Liver (tissue), 9 donors: ENCODE measurements around the gene OBI1. TPM values are rescaled to one million over a fixed set of nuclear protein-coding genes. Genes with fewer than 3 reads are reported as not detected.

Experiments
- DNase-seq: peaks from one replicate; pipeline ENCODE4 v3.0.0-alpha.2; 2017; ENCODE audit warnings: low spot score
- H3K27ac ChIP-seq, 2 donors: one replicate each; pipeline ENCODE4 v1.7.0; 2013; ENCODE audit warnings: inconsistent platforms in 2 of 2, low read length in 2 of 2, control low read depth in 1 of 2, low read depth in 1 of 2, mild to moderate bottlenecking in 1 of 2
- H3K27me3 ChIP-seq, 4 donors: one replicate each; pipeline versions ENCODE4 v1.6.1 to v1.7.0; 2013; ENCODE audit warnings: low read length in 3 of 4, inconsistent platforms in 1 of 4, mild to moderate bottlenecking in 1 of 4, moderate library complexity in 1 of 4; ENCODE audit not compliant: control insufficient read depth in 4 of 4, insufficient read depth in 4 of 4
- H3K36me3 ChIP-seq, 4 donors: one replicate each; pipeline versions ENCODE4 v1.6.1 to v1.7.0; 2013; ENCODE audit warnings: low read length in 3 of 4, mild to moderate bottlenecking in 3 of 4, low read depth in 1 of 4, moderate library complexity in 1 of 4; ENCODE audit not compliant: control insufficient read depth in 4 of 4, insufficient read depth in 3 of 4
- H3K4me1 ChIP-seq, 4 donors: one replicate each; pipeline versions ENCODE4 v1.6.1 to v1.7.0; 2013; ENCODE audit warnings: low read length in 3 of 4, mild to moderate bottlenecking in 3 of 4, moderate library complexity in 1 of 4; ENCODE audit not compliant: control insufficient read depth in 4 of 4, insufficient read depth in 4 of 4
- H3K4me3 ChIP-seq, 3 donors: one replicate each; pipeline versions ENCODE4 v1.6.1 to v1.7.0; 2013; ENCODE audit warnings: low read length in 3 of 3, control low read depth in 1 of 3, low read depth in 1 of 3, mild to moderate bottlenecking in 1 of 3
- H3K9ac ChIP-seq, 2 donors: one replicate each; pipeline ENCODE4 v1.7.0; 2013; ENCODE audit warnings: low read length in 2 of 2, mild to moderate bottlenecking in 2 of 2, moderate library complexity in 2 of 2, control low read depth in 1 of 2, low read depth in 1 of 2
- H3K9me3 ChIP-seq, 4 donors: one replicate each; pipeline versions ENCODE4 v1.6.1 to v1.7.0; 2013; ENCODE audit warnings: low read length in 3 of 4; ENCODE audit not compliant: control insufficient read depth in 4 of 4
- EGR1 ChIP-seq, 2 donors: IDR thresholded peaks; 2 replicates each; pipeline ENCODE4 v1.6.1; 2016 to 2018; ENCODE audit warnings: antibody characterized with exemption in 2 of 2, low read depth in 2 of 2
- FOXA1 ChIP-seq: IDR thresholded peaks from 2 replicates; pipeline ENCODE4 v1.6.1; 2016; ENCODE audit warnings: antibody characterized with exemption
- FOXA2 ChIP-seq: IDR thresholded peaks from 2 replicates; pipeline ENCODE4 v1.6.1; 2016; ENCODE audit warnings: antibody characterized with exemption
- GABPA ChIP-seq, 2 donors: IDR thresholded peaks in 1 of 2; conservative IDR thresholded peaks in 1 of 2; 2 replicates each; pipeline ENCODE4 v1.6.1; 2016; ENCODE audit warnings: antibody characterized with exemption in 2 of 2, mild to moderate bottlenecking in 1 of 2, moderate library complexity in 1 of 2
- HNF4A ChIP-seq, 2 donors: conservative IDR thresholded peaks; 2 replicates each; pipeline ENCODE4 v1.6.1; 2016; ENCODE audit warnings: antibody characterized with exemption in 2 of 2, mild to moderate bottlenecking in 2 of 2
- HNF4G ChIP-seq: IDR thresholded peaks from 2 replicates; pipeline ENCODE4 v1.6.1; 2016; ENCODE audit warnings: antibody characterized with exemption
- JUND ChIP-seq, 2 donors: IDR thresholded peaks; 2 replicates each; pipeline ENCODE4 v1.6.1; 2016; ENCODE audit warnings: antibody characterized with exemption in 2 of 2
- NR2F2 ChIP-seq: IDR thresholded peaks from 2 replicates; pipeline ENCODE4 v1.6.1; 2016; ENCODE audit warnings: antibody characterized with exemption
- RAD21 ChIP-seq, 2 donors: IDR thresholded peaks; 2 replicates each; pipeline ENCODE4 v1.6.1; 2016; ENCODE audit warnings: antibody characterized with exemption in 2 of 2, mild to moderate bottlenecking in 2 of 2
- RXRA ChIP-seq, 2 donors: IDR thresholded peaks; 2 replicates each; pipeline ENCODE4 v1.6.1; 2017 to 2018; ENCODE audit warnings: antibody characterized with exemption in 2 of 2, mild to moderate bottlenecking in 1 of 2
- SP1 ChIP-seq: IDR thresholded peaks from 2 replicates; pipeline ENCODE4 v1.6.1; 2018; ENCODE audit warnings: antibody characterized with exemption, mild to moderate bottlenecking
- TAF1 ChIP-seq: conservative IDR thresholded peaks from 2 replicates; pipeline ENCODE4 v1.6.1; 2016; ENCODE audit warnings: antibody characterized with exemption, mild to moderate bottlenecking
- YY1 ChIP-seq: IDR thresholded peaks from 2 replicates; pipeline ENCODE4 v1.6.1; 2016; ENCODE audit warnings: antibody characterized with exemption, mild to moderate bottlenecking
- WGBS: extraction: QIAGEN DNeasy Blood & Tissue Kit; methylation state at CpG from one replicate; pipeline ENCODE4 v1.1.7; 2013; 5-methylcytosine and 5-hydroxymethylcytosine counted together
- polyA plus RNA-seq, 2 donors: library from polyadenylated mRNA; stranded (reverse) in 1 of 2; unstranded in 1 of 2; fragments of 200-250 nt in 1 of 2; fragments of >200 nt in 1 of 2; fragmentation: Nextera tagmentation in 1 of 2; extraction: Ambion mirVana in 1 of 2; gene quantifications; one replicate each; pipeline versions ENCODE4 v1.2.1 to v1.2.3, GENCODE V29; 2013 to 2015
- total RNA-seq, 2 donors: library from RNA; depleted of rRNA; stranded (reverse); fragments of >200 nt; gene quantifications; one replicate each; pipeline ENCODE4 v1.2.3, GENCODE V29; 2014
- TF ChIP-seq, protein P1 (sequence below): fragments of 150-350 bp; IDR thresholded peaks from 2 replicates; pipeline ENCODE4 v1.5.1; 2017; ENCODE audit warnings: improper control_type of control experiment, low read depth, low read length; ENCODE audit not compliant: missing input control
- TF ChIP-seq, protein P2 (sequence below): IDR thresholded peaks from 2 replicates; pipeline ENCODE4 v1.6.1; 2016; ENCODE audit warnings: antibody characterized with exemption
- TF ChIP-seq, protein P3 (sequence below): IDR thresholded peaks from 2 replicates; pipeline ENCODE4 v1.6.1; 2016; ENCODE audit warnings: antibody characterized with exemption
- TF ChIP-seq, protein P4 (sequence below): IDR thresholded peaks from 2 replicates; pipeline ENCODE4 v1.6.1; 2016; ENCODE audit warnings: antibody characterized with exemption
- TF ChIP-seq, protein P5 (sequence below): IDR thresholded peaks from 2 replicates; pipeline ENCODE4 v1.6.1; 2016; ENCODE audit warnings: antibody characterized with exemption, mild to moderate bottlenecking
- donor health status: healthy.
- donor health status: healthy.
- donor health status: healthy.
- donor health status: healthy.
- donor health status: healthy.

Gene OBI1, protein sequence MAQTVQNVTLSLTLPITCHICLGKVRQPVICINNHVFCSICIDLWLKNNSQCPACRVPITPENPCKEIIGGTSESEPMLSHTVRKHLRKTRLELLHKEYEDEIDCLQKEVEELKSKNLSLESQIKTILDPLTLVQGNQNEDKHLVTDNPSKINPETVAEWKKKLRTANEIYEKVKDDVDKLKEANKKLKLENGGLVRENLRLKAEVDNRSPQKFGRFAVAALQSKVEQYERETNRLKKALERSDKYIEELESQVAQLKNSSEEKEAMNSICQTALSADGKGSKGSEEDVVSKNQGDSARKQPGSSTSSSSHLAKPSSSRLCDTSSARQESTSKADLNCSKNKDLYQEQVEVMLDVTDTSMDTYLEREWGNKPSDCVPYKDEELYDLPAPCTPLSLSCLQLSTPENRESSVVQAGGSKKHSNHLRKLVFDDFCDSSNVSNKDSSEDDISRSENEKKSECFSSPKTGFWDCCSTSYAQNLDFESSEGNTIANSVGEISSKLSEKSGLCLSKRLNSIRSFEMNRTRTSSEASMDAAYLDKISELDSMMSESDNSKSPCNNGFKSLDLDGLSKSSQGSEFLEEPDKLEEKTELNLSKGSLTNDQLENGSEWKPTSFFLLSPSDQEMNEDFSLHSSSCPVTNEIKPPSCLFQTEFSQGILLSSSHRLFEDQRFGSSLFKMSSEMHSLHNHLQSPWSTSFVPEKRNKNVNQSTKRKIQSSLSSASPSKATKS
- total RNA-seq (1 to 10 TPM; 4.1 to 8.9 TPM), polyA plus RNA-seq (1 to 10 TPM; 1.7 to 2.0 TPM)

DNA sequence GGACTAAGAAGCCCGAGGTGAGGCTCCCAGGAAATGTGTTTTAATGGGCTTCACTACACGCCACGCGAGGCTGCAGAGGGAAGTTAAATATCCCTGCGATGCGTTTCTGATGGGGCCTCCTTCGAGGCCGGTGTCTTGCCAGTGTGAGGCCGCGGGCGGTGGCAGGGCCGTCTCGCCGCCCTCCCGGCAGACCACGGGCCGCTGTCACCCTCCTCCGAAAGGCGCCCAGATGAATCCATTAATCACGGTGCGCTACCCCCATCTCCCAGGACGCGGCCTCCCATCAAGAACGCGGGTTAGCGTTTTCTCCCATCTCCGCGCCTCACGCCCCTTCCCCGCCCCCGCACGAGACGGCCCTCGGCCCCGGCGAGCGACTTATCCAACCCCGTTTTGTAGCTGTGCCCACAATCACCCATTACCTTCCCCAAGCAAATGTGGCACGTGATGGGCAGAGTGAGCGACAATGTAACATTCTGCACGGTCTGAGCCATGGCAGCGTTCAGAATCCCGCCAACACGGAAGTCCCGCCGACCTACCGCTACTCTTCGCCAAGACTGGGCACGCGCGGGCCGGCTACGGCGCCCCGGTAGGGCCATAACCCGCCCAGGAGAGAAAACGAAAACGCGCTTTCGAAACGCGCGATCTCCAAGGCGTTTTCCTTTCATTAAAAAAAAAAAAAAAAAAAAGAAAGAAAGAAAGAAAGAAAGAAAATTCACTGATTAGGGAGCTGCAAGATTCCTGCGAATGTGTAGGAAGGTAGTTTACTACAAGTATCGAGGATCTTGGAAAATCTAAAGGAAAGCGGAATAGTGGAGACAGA, at the start of gene OBI1:
Gene OBI1, minus strand, starts transcription at position 526 of the 820 bp plus-strand sequence. Its CDS starts 35 bp downstream, at position 491.
- TF ChIP-seq, protein P1, sequence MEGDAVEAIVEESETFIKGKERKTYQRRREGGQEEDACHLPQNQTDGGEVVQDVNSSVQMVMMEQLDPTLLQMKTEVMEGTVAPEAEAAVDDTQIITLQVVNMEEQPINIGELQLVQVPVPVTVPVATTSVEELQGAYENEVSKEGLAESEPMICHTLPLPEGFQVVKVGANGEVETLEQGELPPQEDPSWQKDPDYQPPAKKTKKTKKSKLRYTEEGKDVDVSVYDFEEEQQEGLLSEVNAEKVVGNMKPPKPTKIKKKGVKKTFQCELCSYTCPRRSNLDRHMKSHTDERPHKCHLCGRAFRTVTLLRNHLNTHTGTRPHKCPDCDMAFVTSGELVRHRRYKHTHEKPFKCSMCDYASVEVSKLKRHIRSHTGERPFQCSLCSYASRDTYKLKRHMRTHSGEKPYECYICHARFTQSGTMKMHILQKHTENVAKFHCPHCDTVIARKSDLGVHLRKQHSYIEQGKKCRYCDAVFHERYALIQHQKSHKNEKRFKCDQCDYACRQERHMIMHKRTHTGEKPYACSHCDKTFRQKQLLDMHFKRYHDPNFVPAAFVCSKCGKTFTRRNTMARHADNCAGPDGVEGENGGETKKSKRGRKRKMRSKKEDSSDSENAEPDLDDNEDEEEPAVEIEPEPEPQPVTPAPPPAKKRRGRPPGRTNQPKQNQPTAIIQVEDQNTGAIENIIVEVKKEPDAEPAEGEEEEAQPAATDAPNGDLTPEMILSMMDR, result no peak
- no peak for TF ChIP-seq NR2F2
- TF ChIP-seq FOXA2, result no peak
- TF ChIP-seq JUND (IDR thresholded peaks at IDR 0.05), result no peak
- TF ChIP-seq HNF4A (conservative IDR thresholded peaks at IDR 0.05), result peak; percentile 16 to 25
- peak; percentile 19 to 31 for TF ChIP-seq RAD21 (IDR thresholded peaks at IDR 0.05)
- TF ChIP-seq, protein P2, sequence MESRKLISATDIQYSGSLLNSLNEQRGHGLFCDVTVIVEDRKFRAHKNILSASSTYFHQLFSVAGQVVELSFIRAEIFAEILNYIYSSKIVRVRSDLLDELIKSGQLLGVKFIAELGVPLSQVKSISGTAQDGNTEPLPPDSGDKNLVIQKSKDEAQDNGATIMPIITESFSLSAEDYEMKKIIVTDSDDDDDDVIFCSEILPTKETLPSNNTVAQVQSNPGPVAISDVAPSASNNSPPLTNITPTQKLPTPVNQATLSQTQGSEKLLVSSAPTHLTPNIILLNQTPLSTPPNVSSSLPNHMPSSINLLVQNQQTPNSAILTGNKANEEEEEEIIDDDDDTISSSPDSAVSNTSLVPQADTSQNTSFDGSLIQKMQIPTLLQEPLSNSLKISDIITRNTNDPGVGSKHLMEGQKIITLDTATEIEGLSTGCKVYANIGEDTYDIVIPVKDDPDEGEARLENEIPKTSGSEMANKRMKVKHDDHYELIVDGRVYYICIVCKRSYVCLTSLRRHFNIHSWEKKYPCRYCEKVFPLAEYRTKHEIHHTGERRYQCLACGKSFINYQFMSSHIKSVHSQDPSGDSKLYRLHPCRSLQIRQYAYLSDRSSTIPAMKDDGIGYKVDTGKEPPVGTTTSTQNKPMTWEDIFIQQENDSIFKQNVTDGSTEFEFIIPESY, result peak; percentile 89
- TF ChIP-seq, protein P3, sequence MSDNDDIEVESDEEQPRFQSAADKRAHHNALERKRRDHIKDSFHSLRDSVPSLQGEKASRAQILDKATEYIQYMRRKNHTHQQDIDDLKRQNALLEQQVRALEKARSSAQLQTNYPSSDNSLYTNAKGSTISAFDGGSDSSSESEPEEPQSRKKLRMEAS, result peak; percentile 69
- TF ChIP-seq GABPA (IDR thresholded peaks at IDR 0.05 in 1 of 2, conservative IDR thresholded peaks at IDR 0.05 in 1 of 2), result peak in 1 of 2 donors; percentile 82
- peak; percentile 40 for TF ChIP-seq TAF1
- no peak for TF ChIP-seq HNF4G
- TF ChIP-seq SP1, result no peak
- TF ChIP-seq RXRA (IDR thresholded peaks at IDR 0.05), result peak in 1 of 2 donors; percentile 36
- TF ChIP-seq FOXA1, result no peak
- peak; percentile 74 for TF ChIP-seq YY1
- TF ChIP-seq EGR1 (IDR thresholded peaks at IDR 0.05; ENCODE audit: low read depth in 2 of 2), result peak in 1 of 2 donors; percentile 22
- TF ChIP-seq, protein P4, sequence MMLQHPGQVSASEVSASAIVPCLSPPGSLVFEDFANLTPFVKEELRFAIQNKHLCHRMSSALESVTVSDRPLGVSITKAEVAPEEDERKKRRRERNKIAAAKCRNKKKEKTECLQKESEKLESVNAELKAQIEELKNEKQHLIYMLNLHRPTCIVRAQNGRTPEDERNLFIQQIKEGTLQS, result no peak
- TF ChIP-seq, protein P5, sequence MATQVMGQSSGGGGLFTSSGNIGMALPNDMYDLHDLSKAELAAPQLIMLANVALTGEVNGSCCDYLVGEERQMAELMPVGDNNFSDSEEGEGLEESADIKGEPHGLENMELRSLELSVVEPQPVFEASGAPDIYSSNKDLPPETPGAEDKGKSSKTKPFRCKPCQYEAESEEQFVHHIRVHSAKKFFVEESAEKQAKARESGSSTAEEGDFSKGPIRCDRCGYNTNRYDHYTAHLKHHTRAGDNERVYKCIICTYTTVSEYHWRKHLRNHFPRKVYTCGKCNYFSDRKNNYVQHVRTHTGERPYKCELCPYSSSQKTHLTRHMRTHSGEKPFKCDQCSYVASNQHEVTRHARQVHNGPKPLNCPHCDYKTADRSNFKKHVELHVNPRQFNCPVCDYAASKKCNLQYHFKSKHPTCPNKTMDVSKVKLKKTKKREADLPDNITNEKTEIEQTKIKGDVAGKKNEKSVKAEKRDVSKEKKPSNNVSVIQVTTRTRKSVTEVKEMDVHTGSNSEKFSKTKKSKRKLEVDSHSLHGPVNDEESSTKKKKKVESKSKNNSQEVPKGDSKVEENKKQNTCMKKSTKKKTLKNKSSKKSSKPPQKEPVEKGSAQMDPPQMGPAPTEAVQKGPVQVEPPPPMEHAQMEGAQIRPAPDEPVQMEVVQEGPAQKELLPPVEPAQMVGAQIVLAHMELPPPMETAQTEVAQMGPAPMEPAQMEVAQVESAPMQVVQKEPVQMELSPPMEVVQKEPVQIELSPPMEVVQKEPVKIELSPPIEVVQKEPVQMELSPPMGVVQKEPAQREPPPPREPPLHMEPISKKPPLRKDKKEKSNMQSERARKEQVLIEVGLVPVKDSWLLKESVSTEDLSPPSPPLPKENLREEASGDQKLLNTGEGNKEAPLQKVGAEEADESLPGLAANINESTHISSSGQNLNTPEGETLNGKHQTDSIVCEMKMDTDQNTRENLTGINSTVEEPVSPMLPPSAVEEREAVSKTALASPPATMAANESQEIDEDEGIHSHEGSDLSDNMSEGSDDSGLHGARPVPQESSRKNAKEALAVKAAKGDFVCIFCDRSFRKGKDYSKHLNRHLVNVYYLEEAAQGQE, result no peak
- H3K4me3 ChIP-seq, result peak within 1 kb of the TSS; percentile 56 to 100 (median 98)
- peaks cover 4 to 20% (median 13%) of the 10 kb centered on the region in 4 donors for H3K4me1 ChIP-seq
- peak within 1 kb of the TSS; percentile 86 to 89 for H3K9ac ChIP-seq
- H3K27ac ChIP-seq, result peak within 1 kb of the TSS; percentile 62 to 72
- no peaks in the 10 kb centered on the region for H3K27me3 ChIP-seq
- no peaks in the 10 kb centered on the region for H3K9me3 ChIP-seq
- H3K36me3 ChIP-seq, result no peaks in the 10 kb centered on the region
- WGBS, result under 1% methylated on average over 67 of the region's 67 CpGs
- DNase-seq, result peak; percentile 89
